LoVo (cell line): ENCODE results near the gene ZNF20.

Experiments
- DNase-seq: peaks from one replicate; pipeline ENCODE4 v3.0.0-alpha.2; 2016; ENCODE audit warnings: low spot score

ZNF20 gene

GRCh38 chr19:12139885-12140544 is at the start of gene ZNF20:
Gene ZNF20, minus strand, starts transcription at chr19:12140350. Its CDS starts 168 bp downstream, at chr19:12140182.
- peak; percentile 88 for DNase-seq

GRCh38 chr19:12187625-12188024 is 47.5 kb upstream of the ZNF20 start:
- no peak for DNase-seq

GRCh38 chr19:12180377-12180776 is 40.2 kb upstream of the ZNF20 start:
- no peak for DNase-seq

- DNase-seq, result no peak
Measured at GRCh38 chr19:12166626-12167025, 26.5 kb upstream of the ZNF20 start.

- DNase-seq, result no peak
Measured at GRCh38 chr19:12163826-12164225, 23.7 kb upstream of the ZNF20 start.

GRCh38 chr19:12162882-12163806 is 23.0 kb upstream of the ZNF20 start, which contains the start of gene ZNF136:
Gene ZNF136, plus strand, starts transcription at chr19:12163096. Its CDS starts 108 bp downstream, at chr19:12163204.
- peak; percentile 92 for DNase-seq

GRCh38 chr19:12162513-12162881 is 22.3 kb upstream of the ZNF20 start:
- DNase-seq, result no peak

GRCh38 chr19:12159773-12160414 is 19.7 kb upstream of the ZNF20 start:
- DNase-seq, result no peak

- no peak for DNase-seq
Measured at GRCh38 chr19:12156223-12157058, 16.3 kb upstream of the ZNF20 start, which contains the start of gene ZNF625. Gene ZNF625, minus strand, starts transcription at chr19:12156734. Its CDS starts 176 bp downstream, at chr19:12156558.

GRCh38 chr19:12155324-12155860 is 15.2 kb upstream of the ZNF20 start:
- DNase-seq, result no peak

GRCh38 chr19:12145348-12145747 is 5.2 kb upstream of the ZNF20 start:
- DNase-seq, result no peak

GRCh38 chr19:12141405-12141736 is 1.2 kb upstream of the ZNF20 start:
- DNase-seq, result no peak

- DNase-seq, result peak; percentile 76
Measured at GRCh38 chr19:12140545-12141404, 625 bp upstream of the ZNF20 start.

GRCh38 chr19:12139269-12139668 is 881 bp downstream of the ZNF20 start:
- DNase-seq, result no peak

- DNase-seq, result no peak
Measured at GRCh38 chr19:12137221-12137940, 2.8 kb downstream of the ZNF20 start.

GRCh38 chr19:12133069-12133468 is 7.1 kb downstream of the ZNF20 start:
- no peak for DNase-seq

GRCh38 chr19:12126707-12127106 is 13.4 kb downstream of the ZNF20 start:
- DNase-seq, result peak; percentile 2

GRCh38 chr19:12117201-12117970 is 22.8 kb downstream of the ZNF20 start:
- DNase-seq, result no peak

- no peak for DNase-seq
Measured at GRCh38 chr19:12113121-12113520, 27.0 kb downstream of the ZNF20 start.
